GM19351 (cell line): Measurements from ENCODE around the gene APOL6.
"Not testable (repeated sequence)": the region's sequence is repeated elsewhere in the genome, so short reads cannot be mapped to it uniquely, and the experiment has no call there.

Experiments used
- ATAC-seq: cut with Tn5 transposase; IDR thresholded peaks from one replicate; pipeline ENCODE4 v1.9.1; 2021; ENCODE audit warnings: mild to moderate bottlenecking, moderate library complexity; ENCODE audit not compliant: unreplicated experiment

APOL6 gene

DNA sequence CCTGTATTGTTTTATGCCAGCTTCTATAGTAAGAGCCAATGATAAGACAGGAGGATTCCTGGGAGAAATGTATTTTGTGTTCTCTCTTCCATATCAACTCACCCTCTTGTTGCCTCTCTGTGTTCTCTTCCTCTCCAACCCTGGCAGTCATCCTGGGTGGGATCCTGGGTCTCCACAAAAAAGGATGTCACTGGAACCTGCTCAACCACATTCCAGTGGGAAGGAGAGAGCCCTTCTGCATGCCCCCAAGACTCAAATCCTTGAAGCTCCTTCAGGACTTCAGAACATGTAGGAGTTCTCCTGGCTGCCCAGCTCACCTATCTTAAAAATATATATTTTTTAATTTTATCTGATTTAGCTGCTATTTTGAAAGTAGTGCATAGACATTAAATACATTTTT lies 26.1 kb downstream of the APOL6 start:
- no peak for ATAC-seq

GRCh38 chr22:35676065-35676464 lies 27.8 kb downstream of the APOL6 start:
- not testable (repeated sequence) for ATAC-seq

DNA sequence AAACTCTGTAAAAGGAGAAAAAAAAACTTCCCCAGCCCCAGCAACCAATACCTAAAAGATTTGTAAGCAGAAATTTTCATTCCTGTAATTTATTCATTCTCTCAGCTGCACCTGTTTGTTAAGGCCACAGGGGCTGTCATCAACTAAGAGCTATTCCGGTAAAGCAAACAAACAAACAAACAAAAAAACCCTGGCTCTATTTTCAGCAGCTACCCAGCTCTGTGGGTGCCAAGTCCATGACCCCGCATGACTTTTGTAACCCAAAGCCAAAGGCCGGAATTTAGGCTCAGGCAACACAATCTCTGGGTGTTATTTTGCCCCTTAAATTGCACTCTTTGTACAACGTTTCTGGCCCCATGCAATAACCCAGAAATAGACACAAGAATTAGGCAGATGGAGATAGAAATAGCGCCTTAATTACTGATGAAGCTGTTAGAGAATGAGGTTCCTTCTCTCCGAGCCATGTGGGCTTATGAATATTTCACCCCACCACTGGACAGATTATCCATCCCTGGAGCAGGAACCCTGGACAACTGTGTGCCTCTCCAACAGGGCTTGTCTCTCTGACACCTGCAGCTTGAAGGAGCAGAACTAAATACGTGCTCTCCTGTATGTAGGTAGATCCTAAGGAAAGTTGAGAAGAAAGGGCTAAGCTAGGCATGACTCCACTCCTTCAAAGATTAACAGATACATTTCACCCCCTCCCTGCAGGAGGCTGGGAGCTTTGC lies 29.4 kb downstream of the APOL6 start:
- ATAC-seq, result no peak

DNA sequence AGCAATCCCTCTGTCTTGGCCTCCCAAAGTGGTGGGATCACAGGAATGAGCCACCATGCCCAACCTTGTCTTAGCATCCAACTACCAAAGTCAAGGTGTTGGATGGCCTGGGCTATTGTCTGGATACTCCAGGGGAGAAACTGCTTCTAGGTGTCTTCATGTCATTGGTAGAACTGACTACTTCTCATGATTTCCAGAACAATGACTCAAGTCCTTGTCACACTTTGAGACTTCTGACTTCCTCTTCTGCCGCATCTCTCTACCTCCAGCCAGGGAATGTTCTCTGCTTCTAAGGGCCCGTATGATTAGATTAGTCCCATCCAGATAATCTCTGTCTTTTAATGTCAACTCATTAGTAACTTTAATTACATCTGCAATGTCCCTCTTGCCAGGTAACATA lies 30.6 kb downstream of the APOL6 start:
- no peak for ATAC-seq

DNA sequence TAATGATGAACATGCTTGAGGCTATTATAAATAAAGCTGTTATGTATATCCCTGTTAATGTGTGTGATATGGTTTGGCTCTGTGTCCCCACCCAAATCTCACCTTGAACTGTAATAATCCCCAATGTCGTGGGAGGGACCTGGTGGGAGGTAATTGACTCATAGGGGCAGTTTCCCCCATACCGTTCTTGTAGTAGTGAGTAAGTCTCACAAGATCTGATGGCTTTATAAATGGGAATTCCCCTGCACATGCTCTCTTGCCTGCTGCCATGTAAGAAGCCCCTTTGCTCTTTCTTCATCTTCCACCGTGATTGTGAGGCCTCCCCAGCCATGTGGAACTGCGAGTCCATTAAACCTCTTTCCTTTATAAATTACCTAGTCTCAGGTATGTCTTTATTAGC lies 31.2 kb downstream of the APOL6 start:
- not testable (repeated sequence) for ATAC-seq

DNA sequence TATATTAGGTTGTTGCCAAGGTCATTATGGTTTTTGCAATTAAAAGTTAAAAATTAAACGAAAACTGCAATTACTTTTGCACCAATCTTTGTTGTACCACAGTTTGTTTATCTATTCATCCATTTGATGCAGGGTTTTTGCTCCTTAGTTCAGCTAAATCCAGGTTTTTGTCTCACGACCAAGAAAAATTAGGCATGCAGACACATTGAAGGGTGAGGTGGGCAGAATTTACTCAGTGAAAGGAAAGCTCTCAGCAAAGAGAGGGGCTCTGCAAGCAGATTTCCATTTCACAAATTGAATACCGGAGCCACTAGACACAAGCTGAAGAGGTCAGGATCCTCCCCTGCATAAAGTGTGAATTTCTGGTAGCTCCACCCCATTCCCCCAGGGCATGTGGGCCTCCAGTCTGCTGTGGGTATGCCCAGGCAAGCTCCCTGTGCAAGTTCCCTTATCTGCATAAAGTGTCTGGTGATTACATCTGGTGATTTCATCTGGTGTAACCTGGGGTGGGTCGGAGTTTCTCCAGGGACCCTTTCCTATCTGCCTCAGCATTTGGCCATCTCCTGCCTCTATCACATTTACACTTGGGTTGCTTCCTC lies 33.3 kb downstream of the APOL6 start:
- ATAC-seq, result no peak

DNA sequence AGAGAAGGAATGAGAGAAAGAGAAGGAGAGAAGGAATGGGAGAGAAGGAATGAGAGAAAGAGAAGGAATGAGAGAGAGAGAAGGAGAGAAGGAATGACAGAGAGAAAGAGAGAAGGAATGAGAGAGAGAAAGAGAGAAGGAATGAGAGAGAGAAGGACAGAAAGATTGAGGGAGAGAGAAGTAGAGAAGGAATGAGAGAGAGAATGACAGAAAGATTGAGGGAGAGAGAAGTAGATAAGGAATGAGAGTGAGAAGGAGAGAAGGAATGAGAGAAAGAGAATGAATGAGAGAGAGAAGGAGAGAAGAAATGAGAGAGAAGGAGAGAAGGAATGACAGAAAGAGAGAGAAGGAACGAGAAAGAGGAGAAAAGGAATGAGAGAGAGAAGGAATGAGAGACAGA lies 35.3 kb downstream of the APOL6 start:
- no peak for ATAC-seq

DNA sequence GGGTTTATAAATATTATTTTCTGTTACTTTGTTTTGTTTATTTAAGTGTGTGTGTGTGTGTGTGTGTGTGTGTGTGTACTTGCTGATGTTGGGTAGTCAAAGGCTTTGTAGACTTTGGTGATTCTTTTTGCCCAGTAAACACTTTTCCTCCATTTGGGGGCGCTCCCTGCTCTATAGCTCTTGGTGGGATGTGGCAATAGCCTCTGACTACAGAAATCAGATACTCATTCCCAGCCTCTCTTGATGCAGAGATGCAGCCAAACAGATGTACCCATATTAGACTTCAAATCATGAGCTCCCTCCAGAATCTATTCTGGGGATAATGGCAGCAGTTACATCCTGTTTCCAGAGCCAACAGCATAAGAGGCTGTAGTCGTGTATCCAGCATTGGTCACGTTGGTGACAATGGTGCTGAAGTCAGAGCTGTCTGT lies 36.0 kb downstream of the APOL6 start:
- no peak for ATAC-seq

GRCh38 chr22:35684732-35685131 lies 36.5 kb downstream of the APOL6 start:
- ATAC-seq, result no peak

GRCh38 chr22:35685731-35686130 lies 37.5 kb downstream of the APOL6 start:
- no peak for ATAC-seq

DNA sequence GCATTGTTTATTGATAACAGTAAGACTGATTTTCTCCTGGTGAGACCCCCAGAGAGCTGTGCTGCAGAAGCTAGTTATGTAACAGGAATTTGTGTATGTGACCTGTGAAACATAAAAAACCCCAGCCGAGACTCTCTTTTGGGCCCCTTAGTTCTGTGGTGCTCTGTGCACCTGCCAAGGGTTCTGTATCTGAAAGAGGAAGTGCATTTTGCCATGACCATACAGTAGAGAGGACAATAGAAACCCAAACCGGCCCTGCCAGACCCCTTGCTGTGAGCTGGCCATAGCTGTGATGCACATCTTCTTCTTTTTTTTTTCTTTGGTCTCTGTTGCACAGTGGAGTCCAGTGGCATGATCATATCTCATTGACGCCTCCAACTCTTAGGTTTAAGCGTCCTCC lies 38.1 kb downstream of the APOL6 start:
- no peak for ATAC-seq

DNA sequence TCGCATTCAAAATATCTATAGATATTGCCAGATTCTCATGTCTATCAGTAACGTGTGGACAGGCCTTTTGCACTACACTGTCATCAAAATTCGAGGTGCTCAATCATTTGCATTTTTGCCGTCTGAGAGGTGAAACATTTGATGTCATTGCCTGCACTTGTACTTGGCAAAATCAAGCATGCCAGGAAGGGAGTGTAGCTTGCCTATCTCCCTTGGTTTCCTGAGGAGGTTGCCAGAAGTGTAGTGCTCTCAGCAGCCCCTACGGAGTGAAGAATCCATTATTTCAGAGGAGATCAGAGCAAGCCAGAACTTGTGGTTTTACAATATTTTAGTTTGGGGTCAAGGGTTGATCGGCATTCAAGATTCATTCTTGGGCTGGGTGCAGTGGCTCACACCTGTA lies 39.2 kb downstream of the APOL6 start:
- ATAC-seq, result no peak

- no peak for ATAC-seq
Observed at GRCh38 chr22:35688913-35689675, 40.8 kb downstream of the APOL6 start.

- no peak for ATAC-seq
Observed at GRCh38 chr22:35690001-35690400, 41.8 kb downstream of the APOL6 start.

DNA sequence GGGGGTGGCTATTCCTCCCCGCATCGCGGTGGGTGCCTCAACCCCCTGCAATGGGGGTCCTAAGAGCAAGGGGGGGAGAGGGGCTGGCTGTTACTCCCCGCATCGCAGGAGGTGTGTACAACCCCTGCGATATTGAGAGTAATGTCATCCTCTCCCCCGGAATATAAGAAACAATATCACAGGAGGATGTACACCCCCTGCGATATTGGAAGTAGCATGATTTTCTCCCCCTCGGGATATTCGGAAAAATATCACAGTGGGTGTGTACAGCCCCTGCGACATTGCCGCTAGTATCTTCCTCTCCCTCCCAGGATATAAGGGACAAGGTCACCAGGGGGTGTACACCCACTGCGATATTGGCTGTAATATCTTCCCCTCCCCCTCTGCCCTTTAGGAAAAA lies 47.0 kb downstream of the APOL6 start:
- ATAC-seq, result no peak

- no peak for ATAC-seq
Observed at GRCh38 chr22:35697142-35697541, 48.9 kb downstream of the APOL6 start.

DNA sequence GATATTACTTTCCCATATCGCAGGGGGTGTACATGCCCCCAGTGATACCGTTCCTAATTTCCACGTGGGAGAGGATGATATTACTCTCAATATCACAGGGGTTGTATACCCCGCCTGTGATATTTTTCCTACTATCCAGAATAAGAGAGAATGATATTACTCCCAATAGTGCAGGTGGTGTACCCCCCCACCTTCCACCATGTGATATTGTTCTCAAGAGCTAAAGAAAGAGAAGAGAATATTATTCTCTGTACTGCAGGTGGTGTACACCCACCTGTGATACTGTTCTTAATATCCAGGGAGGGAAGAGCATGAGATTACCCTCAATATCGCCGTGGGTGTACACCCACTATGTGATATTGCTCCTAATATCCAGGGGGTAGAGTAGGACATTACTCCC lies 51.6 kb downstream of the APOL6 start:
- ATAC-seq, result not testable (repeated sequence)

DNA sequence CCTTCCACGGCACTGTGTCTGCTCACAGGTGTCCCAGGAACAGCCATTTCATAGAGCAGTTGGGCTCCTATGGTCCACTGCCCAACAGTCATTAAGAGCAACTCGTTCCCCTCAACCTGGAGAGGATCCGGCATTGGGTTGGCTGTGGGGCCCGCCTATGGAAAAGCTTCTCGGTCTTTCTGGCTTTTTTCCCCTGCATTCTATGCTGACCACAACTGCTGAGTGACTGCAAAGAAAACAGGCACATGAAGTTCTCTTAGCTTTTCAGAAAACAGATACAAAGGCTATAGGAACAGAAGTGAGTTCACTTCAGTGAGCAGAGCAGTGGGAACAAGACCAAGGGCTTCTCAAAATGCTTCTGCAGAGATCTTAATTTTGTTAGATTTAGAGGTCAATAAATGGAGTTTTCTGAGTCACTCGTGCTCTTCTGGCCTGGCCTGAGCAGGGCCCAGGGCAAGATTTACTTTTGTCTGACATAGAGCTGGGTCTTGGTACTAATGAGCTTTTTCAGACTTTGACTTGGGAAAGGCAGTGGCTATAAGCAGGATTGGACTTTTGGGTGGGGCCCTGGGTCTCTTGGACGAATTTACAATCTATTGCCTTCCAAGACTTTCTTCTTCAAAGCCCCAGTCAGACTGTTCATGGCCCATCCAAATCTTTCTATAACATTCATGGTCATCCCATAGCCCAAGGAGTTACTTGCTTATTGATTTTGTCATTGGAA lies 55.8 kb downstream of the APOL6 start:
- ATAC-seq, result no peak

- no peak for ATAC-seq
Observed at GRCh38 chr22:35705141-35705540, 56.9 kb downstream of the APOL6 start.

DNA sequence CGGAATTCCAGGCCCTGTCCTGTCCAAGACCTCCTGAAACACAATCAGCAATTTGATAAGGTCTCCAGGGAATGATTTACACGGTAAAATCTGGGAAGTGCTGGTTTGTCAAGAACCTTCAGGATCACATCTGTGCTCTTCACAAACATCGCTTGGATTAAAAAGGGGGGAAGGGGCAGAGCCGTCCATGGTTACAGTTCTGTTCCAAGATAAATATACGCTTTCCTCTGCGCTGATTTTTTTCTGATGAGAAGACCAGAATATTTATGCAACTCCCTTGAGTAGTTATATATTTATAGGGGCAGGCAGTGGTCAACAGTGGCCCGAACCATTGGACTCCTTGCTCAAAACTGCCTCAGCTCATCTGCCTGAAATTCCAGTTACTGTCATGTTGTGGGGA lies 60.2 kb downstream of the APOL6 start:
- no peak for ATAC-seq

- ATAC-seq, result no peak
Observed at GRCh38 chr22:35708917-35709316, 60.7 kb downstream of the APOL6 start.
